HS-5 (cell line): ENCODE results near the gene OSGIN1.

ENCODE experiments used
- DNase-seq: peaks from one replicate; pipeline ENCODE4 v3.0.0-alpha.2; 2012; ENCODE audit warnings: low read depth

The OSGIN1 gene

DNA sequence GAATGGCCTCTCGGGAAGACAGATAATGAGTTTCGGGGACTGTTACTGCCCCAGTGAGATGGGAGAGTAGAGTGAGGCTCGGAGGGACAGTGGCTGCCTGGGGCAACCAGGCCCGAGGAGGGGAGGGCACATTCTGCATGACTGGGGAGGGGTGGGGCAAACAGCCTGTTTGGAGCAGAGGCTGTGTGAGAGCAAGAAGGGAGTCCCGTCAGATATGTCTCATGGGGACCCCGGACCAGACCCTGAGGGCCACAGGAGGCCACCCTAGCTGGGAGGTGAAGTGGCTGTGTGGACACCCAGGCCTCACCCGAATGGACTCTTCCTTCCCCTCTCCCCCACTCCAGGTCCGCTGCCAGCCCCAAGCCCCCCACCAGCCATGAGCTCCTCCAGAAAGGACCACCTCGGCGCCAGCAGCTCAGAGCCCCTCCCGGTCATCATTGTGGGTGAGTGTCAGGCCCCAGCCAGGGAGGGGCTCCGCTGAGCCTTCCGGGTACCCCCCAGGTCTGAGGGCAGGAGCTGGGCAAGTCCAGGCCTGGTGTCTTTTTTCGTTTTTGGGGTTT is 4.3 kb downstream of the OSGIN1 start:
- DNase-seq = no peak

DNA sequence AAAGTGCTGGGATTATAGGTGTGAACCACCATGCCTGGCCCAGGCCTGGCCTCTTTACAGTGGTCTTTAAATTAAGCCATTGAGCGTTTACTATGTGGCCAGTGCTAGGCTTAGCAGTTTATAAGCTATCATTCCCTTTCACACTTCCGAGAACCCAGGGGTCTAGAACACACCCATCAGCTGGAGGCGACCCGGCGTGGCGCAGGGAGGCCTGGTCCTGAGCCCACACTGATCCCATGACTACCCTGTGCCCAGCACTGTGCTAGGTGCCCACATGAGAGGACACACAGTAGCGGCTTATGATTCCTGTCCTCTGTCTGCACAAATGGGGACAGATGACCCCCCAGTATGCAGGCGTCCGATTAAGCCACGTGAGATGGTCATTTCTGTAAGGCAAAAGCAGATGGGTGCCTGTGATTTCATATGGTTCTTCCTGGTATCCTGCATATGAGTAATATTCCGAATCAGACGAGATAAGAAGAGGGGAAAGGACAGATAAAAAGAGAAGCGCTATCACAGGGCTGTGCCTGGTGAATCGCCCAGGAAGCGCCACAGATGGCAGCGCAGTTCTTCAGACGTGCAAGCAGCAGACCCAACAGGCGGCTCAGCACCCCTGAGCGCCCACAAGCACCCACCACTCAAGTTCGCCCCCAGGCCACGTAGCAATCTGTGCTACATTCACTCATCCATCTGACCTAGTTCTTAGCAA is 5.3 kb downstream of the OSGIN1 start:
- no peak for DNase-seq

DNA sequence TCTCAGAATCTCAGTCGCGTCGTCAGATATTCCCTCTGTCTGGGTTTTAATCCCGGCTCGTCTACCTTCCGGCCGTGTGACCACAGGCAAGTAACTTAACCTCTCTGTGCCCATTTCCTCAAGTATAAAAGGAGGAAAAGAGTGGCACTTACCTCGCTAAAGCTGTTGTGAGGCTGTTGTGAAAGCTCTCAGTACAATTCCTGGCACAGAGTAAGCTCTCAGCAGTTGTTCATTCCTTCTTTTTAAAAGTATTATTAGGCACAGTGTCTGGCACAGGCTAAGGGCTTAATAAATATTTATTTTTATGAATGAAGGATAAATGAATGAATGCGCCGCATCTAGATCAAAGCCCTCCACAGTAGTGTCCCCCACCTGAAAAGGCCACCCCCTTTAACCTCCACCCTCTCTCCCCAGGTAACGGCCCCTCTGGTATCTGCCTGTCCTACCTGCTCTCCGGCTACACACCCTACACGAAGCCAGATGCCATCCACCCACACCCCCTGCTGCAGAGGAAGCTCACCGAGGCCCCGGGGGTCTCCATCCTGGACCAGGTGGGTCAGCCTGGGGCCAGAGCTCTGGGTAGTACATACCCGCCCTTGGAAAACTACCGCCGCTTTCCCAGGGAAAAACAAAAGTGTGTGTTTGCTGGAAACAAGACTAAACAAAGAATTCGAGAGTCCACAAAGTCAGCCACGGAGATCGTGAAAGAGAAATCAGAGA is 6.0 kb downstream of the OSGIN1 start:
- no peak for DNase-seq

DNA sequence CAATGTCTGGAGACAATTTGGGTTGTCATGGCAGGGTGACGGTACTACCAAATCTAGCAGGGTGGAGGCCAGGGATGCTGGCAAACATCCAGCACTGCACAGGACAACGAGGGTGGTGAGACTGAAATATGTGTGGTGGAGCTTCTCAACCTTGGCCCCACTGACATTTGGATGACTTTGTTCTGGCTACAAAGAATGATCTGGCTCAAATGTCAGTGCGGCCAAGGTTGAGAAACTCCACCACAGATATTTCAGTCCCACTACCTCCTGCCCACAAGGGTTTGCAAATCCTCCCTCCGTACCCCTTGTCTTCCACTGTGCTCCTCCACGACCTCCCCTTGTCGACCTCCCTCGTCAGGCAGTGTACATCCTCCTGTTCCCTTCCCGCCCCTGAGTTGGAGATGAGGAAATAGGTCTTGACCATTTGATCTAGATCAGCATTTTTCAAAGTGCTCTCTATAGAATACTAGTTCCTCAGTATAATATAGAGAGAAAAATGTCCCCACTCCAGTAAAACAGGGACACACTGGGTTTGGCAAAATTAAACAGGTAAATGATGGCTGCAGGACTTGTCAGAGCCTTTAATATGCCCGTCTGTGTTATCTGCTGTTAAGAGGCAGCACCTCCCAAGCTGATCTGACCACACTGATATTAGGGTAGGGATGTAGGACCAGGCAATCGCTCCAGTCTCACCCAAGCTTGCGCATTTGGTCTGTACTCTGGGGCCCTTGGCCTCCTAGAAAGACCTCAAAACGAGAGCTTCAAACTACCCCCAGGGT is 6.8 kb downstream of the OSGIN1 start:
- DNase-seq = no peak

DNA sequence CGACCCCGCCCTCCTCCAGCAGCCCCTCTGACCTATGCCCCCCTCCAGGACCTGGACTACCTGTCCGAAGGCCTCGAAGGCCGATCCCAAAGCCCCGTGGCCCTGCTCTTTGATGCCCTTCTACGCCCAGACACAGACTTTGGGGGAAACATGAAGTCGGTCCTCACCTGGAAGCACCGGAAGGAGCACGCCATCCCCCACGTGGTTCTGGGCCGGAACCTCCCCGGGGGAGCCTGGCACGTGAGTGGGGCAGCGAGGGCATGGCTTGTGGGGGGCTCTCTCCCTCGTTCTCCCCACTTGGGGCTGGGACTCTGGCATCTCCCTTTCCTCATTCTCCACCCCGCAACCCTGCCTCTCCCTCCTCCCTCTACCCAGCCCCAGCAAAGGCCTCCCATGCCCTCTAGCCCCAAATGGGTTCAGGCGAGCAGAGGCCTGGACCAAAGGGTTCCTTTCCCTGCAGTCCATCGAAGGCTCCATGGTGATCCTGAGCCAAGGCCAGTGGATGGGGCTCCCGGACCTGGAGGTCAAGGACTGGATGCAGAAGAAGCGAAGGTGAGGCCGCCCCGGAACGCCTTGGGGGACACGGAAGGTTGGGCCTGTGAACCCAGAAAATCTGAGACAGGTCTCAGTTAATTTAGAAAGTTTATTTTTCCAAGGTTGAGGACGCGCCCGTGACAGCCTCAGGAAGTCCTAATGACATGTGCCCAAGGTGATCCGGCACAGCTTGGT is 7.6 kb downstream of the OSGIN1 start:
- DNase-seq = no peak

DNA sequence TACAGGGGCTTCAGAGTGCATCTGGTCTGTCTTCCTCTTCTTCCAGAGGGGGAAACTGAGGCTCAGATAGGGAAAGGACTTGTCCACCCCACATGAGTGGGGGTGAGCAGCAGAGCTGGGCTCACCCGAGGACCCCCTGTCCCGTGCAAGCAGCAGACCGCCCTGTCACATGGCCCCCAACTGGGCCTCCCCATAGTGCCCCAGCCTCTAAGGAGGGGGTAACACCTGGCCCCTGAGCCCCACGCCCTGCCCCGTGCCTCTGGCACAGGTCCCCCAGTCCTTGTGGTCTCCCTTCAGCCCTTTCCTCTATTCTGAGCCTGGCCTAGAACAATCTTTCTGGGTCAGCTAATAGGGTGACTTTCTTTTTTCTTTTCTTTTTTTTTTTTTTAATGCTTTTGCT is 8.6 kb downstream of the OSGIN1 start:
- DNase-seq = no peak

DNA sequence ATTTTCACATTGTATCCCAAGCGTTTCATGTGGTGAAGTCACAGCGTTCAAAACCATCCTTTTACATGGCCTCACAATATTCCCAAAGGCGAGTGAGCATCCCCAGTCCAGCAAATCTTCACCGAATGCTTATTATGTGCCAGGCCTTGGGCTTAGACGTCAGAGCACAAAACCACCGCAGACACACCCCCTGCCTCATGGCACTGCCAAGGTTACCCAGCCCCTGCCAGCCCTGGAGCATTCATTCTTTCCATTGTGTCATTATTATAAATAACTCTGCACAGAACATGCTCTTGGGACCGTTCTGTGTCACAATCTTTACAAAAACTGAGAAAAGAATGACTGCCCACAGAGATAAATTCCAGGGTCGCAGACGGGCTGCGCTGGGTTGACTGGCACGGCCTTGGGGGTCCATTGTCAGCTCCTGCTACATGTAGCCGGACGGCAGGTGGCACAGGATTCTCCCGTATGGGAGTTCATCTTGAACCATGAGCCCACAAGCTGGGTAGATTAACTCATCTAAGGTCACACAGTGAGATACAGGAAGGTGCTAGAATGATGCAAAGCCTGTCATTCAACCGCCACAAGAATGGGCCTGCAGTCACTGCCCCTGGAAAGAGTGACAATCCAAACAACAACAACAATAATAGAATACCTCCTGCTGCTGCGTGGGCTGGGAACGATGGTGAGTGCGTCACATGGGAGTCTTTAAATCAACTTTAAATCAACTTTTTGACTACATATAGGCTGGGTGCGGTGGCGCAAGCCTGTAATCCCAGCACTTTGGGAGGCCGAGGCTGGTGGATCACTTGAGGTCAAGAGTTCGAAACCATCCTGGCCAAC is 10.5 kb downstream of the OSGIN1 start:
- DNase-seq = no peak

DNA sequence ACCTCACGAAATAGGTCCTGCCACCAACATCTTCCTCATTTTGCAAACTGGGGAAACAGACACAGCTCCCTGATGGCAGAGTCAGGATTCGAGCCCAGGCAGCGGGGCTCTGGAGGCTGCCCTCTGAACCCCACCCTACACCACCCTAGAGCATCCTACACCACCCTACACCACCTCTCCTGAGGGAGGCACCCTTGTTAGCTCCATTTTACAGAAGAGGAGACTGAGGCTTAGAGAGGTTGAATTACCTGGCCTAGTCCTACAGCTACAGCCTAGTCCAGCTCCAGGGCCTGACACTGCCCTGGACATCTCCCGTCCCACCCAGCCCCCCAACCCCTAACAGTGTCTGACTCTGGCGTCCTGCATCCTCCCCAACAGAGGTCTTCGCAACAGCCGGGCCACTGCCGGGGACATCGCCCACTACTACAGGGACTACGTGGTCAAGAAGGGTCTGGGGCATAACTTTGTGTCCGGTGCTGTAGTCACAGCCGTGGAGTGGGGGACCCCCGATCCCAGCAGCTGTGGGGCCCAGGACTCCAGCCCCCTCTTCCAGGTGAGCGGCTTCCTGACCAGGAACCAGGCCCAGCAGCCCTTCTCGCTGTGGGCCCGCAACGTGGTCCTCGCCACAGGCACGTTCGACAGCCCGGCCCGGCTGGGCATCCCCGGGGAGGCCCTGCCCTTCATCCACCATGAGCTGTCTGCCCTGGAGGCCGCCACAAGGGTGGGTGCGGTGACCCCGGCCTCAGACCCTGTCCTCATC is 11.8 kb downstream of the OSGIN1 start:
- DNase-seq = no peak

DNA sequence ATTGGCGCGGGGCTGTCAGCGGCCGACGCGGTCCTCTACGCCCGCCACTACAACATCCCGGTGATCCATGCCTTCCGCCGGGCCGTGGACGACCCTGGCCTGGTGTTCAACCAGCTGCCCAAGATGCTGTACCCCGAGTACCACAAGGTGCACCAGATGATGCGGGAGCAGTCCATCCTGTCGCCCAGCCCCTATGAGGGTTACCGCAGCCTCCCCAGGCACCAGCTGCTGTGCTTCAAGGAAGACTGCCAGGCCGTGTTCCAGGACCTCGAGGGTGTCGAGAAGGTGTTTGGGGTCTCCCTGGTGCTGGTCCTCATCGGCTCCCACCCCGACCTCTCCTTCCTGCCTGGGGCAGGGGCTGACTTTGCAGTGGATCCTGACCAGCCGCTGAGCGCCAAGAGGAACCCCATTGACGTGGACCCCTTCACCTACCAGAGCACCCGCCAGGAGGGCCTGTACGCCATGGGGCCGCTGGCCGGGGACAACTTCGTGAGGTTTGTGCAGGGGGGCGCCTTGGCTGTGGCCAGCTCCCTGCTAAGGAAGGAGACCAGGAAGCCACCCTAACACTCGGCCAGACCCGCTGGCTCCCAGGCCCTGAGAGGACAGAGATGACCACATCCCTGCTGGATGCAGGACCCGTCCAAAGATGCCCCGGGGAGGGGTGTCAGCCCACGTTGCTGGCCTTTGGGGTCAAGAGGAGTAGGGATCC is 12.6 kb downstream of the OSGIN1 start:
- DNase-seq = no peak

DNA sequence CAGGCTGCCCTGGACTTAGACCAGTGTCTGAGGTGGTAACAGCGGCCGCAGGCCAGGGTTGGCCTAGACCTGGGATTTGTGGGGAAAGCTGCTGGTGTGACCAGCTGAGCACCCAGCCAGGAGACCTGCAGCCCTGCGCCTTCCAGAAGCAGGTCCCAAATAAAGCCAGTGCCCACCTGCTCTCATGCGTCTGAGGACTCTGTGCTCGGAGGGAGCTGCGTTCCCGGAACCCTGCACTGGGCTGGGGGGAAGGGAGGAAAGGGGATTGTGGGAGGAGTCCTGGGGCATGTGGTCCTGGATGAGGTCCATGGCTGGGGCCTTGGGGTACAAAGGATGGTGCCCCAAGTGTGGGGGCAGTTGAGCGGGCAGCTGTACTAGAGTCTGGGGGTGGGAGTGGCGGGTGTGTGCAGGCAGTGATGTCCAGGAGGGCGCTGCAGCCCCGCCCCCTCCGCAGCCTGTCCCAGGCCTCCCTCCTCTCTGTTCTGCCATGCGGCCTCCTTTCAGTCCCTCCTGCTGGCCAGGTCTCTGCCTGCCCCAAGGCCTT is 13.2 kb downstream of the OSGIN1 start:
- no peak for DNase-seq

DNA sequence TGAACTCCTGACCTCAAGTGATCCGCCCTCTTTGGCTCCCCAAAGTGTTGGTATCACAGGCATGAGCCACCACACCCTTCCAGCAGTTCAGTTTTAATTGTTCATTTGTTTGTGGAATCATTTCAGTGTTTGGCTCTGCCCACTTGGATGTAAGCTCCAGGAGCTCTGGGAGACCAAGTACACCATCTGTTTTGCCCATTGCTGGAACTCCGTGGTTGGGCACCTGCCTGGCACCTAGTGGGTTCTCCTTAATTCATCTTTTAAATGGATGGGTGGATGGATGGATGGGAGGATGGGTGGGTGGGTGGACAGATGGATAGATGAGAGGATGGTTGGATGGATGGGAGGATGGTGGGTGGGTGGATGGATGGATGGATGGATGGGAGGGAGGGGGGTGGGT is 14.1 kb downstream of the OSGIN1 start:
- no peak for DNase-seq

DNA sequence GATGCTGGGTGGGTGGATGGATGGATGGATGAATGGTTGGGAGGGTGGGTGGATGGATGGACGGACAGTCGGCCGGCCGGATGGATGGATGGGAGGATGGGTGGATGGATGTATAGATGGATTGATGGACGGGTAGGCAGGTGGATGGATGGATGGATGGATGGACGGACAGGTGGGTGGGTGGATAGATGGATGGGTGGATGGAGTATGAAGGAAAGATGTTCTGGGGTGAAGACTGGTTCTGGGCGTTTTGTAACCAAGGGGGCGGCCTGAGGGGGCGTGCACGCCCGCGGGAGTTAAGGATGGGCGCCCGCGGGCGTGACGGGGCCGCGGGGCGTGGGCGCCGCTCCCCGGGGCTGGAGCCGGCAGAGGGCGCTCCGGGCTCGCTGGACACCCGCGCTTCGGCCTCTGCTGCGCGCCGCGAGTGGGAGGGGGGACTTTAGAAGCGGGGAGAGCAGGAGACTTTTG is 14.8 kb downstream of the OSGIN1 start, which contains the start of gene NECAB2:
Gene NECAB2, plus strand, starts transcription at position 407 of the 468 bp plus-strand sequence. CDS start 405 bp downstream, outside the sequence.
- no peak for DNase-seq

DNA sequence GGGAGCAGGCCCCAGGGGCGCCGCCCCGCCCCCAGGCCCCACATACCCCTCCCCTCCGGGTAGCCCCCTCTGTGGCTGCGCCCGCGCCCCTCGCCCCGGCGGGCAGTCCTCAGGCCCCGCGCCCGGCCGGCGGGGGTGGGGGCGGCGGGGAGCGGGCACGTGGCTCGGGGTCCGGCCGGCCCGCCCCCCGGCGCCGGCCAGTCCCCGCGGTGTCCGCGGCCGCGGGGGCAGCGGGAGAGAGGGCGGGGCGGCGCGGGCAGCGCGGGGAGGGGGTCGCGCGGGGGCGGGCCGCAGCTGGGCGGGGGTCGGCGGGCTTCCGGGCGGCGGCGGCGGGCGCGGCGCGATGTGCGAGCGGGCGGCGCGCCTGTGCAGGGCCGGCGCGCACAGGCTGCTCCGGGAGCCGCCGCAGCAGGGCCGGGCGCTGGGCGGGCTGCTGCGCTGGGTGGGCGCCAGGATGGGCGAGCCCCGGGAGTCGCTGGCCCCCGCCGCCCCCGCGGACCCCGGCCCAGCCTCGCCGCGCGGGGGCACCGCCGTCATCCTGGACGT is 15.3 kb downstream of the OSGIN1 start:
- no peak for DNase-seq

DNA sequence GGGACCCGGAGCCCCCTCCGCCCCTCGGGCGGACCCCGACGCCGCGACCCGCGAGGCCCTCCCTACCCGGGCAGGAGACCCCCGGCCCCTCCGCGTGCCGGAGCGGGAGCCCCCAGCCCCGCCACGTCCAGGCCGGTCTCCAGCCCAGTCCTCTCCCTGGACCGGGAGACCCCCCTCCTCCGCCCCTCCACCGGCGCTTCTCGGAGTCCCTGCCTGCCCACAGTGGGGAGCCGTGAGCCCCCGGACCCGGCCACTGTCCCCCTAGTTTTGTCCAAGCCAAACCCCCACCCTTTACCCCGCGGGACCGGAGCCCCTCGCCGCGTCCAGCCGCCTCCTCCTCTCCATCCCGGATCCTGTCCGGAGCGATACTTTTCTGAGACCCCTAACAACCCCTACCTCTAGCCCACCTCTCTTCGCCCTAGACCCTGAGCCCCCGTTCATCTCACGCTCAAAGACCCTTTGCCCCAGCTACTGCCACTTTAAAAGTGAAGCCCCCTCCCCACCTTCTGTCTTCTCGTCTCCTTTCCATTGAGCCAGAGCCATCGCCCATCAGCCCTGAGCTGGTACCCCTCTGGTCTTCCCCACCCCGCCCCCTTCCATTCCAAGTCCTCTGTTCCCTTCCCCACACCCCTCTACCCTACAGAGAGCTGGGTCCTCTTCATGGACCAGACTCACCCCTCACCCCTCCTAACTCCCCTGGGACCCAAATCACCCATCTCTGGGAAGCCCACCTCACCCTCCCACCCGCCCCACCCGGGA is 16.0 kb downstream of the OSGIN1 start:
- DNase-seq = no peak

DNA sequence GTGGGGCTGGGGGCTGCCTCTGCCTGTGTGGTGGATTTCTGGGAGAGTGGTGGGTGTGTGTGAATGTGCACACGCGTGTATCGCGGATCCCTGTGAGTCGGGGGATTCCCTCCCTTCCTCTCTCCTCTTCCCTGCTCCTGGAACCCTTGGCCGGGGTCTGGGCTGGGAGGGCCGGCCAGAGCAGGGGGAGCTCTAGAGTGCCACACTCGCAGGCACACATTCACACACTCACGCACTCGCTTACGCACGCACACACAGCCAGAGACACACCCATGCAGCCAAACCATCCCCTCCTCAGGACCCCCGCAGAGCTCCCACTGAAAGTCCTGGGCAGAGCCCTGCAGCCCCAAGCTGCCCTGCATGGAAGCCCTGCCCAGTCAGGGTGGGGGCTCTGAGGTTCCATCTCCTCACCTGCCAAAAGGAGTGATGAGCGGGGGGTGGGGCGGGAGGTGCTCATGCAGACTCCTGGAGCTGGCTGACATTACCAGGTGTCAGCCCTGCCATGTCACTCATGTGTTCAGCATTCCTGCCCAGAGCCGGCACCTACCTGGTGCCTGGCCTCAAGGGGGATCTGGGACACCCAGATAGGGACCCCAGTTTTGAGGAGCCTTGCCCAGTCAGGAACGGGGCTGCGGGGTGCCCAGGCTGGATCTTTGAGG is 16.9 kb downstream of the OSGIN1 start:
- no peak for DNase-seq

DNA sequence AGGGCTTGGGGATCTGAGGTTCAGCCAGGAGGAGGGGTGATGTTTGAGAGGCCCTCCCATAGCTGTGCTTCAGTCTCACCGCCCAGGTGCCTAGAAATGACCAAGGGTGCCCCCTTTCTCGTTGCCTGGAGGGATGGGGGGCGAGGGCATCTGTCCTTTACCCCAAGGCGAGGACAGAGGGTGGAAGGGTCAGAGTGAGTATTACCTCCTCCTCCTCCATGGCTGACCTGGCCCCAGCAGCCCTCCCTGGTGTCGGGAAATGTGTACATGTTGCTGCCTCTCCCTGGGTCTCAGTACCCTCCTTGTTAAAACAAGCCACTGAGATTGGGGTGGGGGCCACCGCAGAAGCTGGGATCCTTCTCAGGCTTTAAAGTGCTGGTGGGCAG is 17.4 kb downstream of the OSGIN1 start:
- no peak for DNase-seq
